Motor neuron (in vitro differentiated cells): ENCODE data around the gene COL23A1. TPM values are rescaled to one million over a fixed set of nuclear protein-coding genes. Genes with fewer than 3 reads are reported as not detected.
A peak's percentile ranks its signal among the peaks of the same experiment; 100 is the strongest.

ENCODE experiments used
- ATAC-seq, 8 experiments: fragments of 200-7000 bp; cut with Tn5 transposase; replicated peaks in 6 of 8; 2 replicates each; pipeline ENCODE4 v1.8.0; 2021; ENCODE audit warnings: mild to moderate bottlenecking in 8 of 8, moderate library complexity in 8 of 8
- H3K27ac ChIP-seq, 2 donors: fragments of 250-450 bp; sonication (Bioruptor Pico); 2 replicates each; pipeline ENCODE4 v1.9.0; 2021; ENCODE audit warnings: antibody characterized with exemption in 2 of 2, mild to moderate bottlenecking in 2 of 2, moderate library complexity in 1 of 2
- H3K4me1 ChIP-seq, 2 donors: fragments of 250-450 bp; sonication (Bioruptor Pico); replicated peaks in 1 of 2; 2 replicates each; pipeline ENCODE4 v1.6.1; 2021; ENCODE audit warnings: antibody characterized with exemption in 2 of 2, mild to moderate bottlenecking in 2 of 2, moderate library complexity in 1 of 2
- H3K4me3 ChIP-seq, 5 donors: fragments of 250-450 bp; sonication (Bioruptor Pico); 2 replicates each; pipeline ENCODE4 v1.9.0; 2021; ENCODE audit warnings: antibody characterized with exemption in 5 of 5, mild to moderate bottlenecking in 5 of 5, moderate library complexity in 4 of 5
- WGBS, 10 experiments: fragments of 450-650 bp; shearing (Covaris generic); methylation state at CpG; one replicate each; pipeline ENCODE4 v1.0.0; 2022; 5-methylcytosine and 5-hydroxymethylcytosine counted together
- in situ Hi-C, 9 experiments: fragments of 400-800 bp; cut with MboI; loops; one replicate each; pipeline ENCODE4 v1.15.0; 2021; ENCODE audit warnings: low sequenced_read_pairs in 9 of 9, low pct_unique_long_range_greater_than_20kb in 2 of 9; ENCODE audit not compliant: unreplicated experiment in 9 of 9
- total RNA-seq, 8 experiments: library from RNA; unstranded; fragments of 300-600 nt; gene quantifications; 2 replicates each; pipeline versions ENCODE4 v1.2.3 to v1.2.4, GENCODE V29; 2022

The COL23A1 gene
- total RNA-seq, 8 experiments from 2014 or later, result 0.10 to 10.8 (median 0.20) TPM

DNA sequence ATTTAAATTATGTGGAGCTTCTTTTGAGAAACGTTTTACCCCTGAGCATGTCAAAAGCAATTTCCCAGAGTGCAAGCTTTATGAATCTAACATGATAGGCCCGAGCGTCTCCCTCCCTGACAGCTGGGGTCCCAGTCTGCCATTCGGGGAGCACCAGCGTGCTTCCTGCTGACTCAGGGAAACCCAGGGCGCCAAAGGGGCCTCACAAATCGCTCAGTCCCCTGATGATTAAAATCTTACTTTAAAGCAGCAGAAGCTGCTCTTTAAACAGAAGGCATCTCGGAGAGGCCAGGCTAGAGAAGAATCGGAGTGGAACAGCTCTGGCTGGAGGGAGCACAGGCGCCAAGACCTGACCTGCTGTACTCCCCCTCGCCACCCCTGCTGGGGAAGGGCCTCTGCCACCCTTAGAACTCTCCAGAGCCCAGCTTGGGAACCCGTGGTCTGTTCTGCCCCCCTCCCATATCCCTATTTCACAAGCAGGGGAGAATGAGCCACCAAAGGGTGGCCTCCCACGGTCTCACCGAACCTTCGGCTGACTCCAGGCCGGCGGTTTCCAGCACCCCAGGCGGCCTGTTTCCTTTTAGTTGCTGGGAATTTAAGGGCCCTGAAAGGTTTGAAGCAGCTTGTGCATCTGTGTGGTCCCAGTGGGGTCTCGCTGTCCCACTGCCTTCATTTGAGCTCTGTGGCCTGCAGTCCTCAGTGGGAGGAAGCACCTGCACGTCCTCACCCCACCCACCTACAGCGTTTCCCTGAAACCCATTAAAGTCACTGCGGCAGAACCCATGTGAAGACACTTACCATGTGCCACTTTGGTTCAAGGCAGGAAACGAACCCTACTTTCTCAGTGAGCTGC lies 147.6 kb downstream of the COL23A1 start:
- 43 to 92% (median 64%) methylated on average over 1 to 13 of the region's 23 CpGs; no CpG with 5 or more reads in 1 of the 10 experiments for WGBS, 10 experiments
- ATAC-seq, result peak in 5 of 8 experiments; percentile 31 to 84 (median 79)
- H3K4me1 ChIP-seq, result peaks cover 6 to 21% of the 10 kb centered on the region in 2 donors
- in situ Hi-C loops, result no loop called here
- peak overlapping the region; percentile 12 to 43 for H3K27ac ChIP-seq
- H3K4me3 ChIP-seq, result no peak overlapping the region

DNA sequence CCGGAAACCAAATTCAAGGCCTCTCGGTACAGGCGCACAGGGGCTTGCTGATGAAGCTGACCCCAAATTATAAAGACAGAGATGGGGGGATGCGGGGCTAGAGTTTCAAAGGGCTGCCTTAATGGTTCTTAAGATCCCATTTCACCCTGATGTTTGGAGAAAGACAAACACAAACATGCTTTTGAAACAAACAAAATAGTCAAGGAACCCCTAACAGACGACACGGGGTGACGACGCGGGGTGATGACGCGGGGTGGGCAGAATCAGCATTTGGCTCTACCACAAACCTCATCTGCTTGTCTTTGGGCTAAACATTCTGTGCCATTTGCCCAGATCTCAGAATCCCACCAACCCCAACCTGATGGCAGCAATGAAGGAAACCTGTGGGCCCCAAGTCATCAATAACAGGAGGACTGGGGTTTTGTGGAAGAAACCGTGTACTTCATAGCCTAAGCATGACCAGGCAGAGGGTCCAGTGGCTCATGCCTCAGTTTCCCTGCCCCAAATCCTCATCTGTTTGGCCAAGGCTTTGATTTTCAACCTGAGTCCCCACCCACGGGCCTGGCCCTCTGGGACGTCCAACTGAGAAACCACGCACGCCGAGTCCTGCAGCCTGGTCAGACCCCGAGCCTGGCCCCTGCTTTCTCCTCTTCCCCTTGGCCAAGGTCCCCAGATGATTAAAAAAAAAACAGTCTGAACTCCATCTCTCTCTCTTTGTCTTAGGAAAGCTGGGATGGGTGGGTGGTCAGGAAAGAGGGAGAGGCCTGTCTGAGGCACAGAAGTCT lies 148.5 kb downstream of the COL23A1 start:
- no peak overlapping the region for H3K4me3 ChIP-seq
- H3K4me1 ChIP-seq, result peaks cover 6 to 21% of the 10 kb centered on the region in 2 donors
- 73 to 100% (median 99%) methylated on average over 1 to 8 of the region's 18 CpGs for WGBS, 10 experiments
- H3K27ac ChIP-seq, result peak overlapping the region in 1 of 2 donors; percentile 12
- in situ Hi-C loops, result no loop called here
- peak in 3 of 8 experiments; percentile 4 to 18 (median 13) for ATAC-seq

DNA sequence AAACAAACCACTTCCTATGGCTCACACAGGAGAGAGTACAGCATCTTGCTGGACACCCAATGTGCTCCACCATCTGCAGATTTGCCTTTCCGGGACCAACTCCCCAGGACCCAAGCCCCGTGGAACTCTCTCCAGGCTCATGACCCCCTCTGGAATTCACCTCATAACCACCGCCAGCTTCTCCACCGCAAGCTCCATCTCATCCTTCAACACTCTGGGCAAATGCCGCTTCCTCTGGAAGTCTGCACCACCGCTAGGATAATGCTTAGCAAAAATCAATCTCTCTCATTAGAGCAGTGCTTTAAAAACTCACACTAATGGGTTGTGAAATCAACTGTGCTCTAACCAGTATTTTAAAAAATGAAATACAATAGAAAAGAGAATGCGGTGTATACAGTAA lies 150.0 kb downstream of the COL23A1 start:
- WGBS, 10 experiments, result 58 to 100% (median 92%) methylated on average over 1 to 7 of the region's 7 CpGs
- peak in 2 of 8 experiments; percentile 17 to 30 for ATAC-seq

DNA sequence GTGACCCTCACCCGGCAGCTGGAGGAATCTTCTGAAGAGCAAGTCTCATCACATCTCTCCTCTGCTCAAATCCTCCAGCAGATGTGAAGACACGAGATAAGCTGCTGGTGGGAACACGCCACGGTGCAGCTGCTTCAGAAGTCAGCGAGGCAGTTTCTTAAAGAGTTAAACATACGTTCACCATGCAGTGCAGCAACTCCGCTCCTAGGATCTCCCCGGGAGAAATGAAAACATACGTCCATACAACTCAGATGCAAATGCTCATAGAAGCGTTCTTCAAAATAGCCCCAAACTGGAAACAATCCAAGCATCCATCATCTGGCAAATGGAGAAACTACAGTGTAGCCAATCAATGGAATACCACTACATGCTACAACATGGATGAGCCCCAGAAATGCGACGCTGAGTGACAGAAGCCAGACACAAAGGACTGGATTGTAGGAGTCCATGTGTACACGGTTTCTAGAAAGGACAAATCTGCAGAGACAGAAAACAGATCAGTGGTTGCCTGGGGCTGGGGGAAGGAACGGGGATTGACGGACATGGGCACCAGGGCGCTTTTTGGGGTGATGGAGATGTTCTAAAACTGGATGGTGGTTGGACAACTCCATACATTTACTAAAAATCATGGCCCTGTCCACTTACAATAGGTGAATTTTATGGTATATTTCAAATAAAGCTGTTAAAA lies 150.6 kb downstream of the COL23A1 start:
- Histone ChIP-seq H3K4me1 (peaks cover 14 to 30% of the 10 kb centered on the region in 2 donors), H3K27ac (no peak overlapping the region), H3K4me3 (no peak overlapping the region)
- peak in 1 of 8 experiments; percentile 47 for ATAC-seq
- in situ Hi-C loops, result no loop called here
- WGBS, 10 experiments, result 17 to 100% (median 88%) methylated on average over 1 to 15 of the region's 16 CpGs; no CpG with 5 or more reads in 2 of the 10 experiments

More for the DNA sequence above, 150.0 kb downstream of the COL23A1 start:
- in situ Hi-C loops, result no loop called here
- Histone ChIP-seq H3K4me3 (no peak overlapping the region), H3K4me1 (peaks cover 9 to 25% of the 10 kb centered on the region in 2 donors), H3K27ac (no peak overlapping the region)

DNA sequence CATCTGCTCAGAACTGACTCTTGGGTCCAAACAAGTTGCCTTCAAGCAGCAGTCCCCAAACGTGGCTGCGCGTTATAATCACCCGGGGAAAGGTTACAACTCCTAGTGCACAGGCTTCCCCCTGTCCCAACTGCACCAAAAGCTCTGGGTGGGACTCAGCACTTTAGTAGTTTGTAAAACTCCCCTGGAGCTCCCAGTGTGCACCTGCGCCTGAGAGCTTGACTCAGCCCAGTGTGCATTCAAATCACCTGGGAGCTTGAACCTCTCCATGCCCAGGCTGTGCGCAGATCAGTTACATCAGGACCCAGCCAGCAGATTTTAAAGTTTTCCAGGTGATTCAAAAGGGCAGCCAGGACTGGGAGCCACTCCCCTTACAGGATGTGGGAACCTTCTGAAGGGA lies 151.4 kb downstream of the COL23A1 start:
- Histone ChIP-seq H3K27ac (no peak overlapping the region), H3K4me1 (peaks cover 16 to 38% of the 10 kb centered on the region in 2 donors), H3K4me3 (no peak overlapping the region)
- in situ Hi-C loops, result no loop called here
- WGBS, 10 experiments, result 40 to 100% (median 47%) methylated on average over 1 to 4 of the region's 6 CpGs; no CpG with 5 or more reads in 6 of the 10 experiments
- ATAC-seq, result peak in 1 of 8 experiments; percentile 22

DNA sequence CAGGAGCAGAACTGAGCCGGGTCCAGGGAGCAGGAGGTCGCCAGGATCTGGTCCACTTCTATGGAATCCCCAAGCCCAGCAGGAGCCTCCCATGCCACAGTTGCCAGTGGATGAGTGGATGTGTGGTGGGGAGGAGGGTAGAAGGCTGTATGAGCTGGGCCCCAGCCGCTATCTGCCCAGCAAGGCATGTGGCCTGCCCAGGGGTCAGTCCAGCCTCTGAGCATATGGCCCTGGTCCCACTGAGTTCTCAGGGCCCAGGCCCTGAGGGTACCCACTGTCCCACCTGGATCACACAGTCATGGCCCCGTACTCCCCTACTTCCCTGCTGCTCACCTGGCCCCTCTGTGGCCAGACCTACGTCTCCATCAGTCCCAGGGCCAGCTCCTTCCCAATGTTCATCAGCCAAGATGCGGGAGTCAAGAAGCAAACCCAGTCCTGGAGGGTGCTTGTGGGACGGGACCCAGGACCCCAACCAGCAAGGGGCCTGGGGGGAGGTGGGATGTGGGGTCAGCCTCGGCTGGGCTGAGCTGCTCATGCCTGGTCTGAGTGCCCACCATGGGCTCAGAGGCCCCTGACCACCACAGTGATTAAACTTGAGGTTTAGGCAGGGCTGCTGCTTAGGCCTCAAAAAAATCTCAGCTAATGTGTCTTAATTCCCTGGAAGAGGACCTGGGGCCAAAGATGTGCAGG lies 152.7 kb downstream of the COL23A1 start:
- WGBS, 10 experiments, result 83% methylated on average over 2 of the region's 8 CpGs; no CpG with 5 or more reads in 9 of the 10 experiments
- in situ Hi-C loops, result no loop called here
- H3K27ac ChIP-seq, result no peak overlapping the region
- H3K4me1 ChIP-seq, result peaks cover 12 to 31% of the 10 kb centered on the region in 2 donors
- ATAC-seq, result no peak
- no peak overlapping the region for H3K4me3 ChIP-seq

DNA sequence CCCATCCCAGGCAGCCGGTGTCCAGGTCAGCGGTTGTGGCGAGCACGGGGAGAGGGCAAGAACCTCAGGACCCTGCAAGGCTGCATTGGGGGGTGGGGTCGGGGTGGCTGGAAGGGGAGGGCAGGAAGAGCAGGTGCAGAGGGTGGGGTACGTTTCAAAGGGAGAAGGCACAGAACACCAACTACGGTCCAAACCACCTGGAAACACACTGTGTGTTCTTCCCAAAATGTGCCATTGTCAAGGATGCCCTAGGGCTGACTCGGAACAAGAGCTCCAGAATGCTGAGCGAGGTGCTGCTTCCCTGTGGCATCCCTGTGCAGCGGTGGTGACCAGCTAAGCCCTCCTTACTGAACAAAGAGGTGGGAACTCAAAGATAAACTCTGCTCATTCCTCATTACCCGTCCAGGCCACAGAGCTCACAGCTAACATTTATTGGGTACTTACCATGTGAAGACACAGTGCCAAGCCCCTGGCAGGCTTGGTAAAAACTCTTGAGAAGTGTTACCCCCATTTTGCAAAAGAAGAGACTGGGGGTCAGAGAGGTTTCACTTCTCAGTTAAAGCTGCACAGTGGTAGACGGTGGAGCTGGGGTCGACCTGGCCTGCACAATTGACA lies 153.8 kb downstream of the COL23A1 start:
- Histone ChIP-seq H3K4me3 (no peak overlapping the region), H3K27ac (no peak overlapping the region), H3K4me1 (peaks cover 9 to 22% of the 10 kb centered on the region in 2 donors)
- 50 to 100% (median 75%) methylated on average over 1 to 2 of the region's 13 CpGs; no CpG with 5 or more reads in 4 of the 10 experiments for WGBS, 10 experiments
- in situ Hi-C loops, result no loop called here
- no peak for ATAC-seq

DNA sequence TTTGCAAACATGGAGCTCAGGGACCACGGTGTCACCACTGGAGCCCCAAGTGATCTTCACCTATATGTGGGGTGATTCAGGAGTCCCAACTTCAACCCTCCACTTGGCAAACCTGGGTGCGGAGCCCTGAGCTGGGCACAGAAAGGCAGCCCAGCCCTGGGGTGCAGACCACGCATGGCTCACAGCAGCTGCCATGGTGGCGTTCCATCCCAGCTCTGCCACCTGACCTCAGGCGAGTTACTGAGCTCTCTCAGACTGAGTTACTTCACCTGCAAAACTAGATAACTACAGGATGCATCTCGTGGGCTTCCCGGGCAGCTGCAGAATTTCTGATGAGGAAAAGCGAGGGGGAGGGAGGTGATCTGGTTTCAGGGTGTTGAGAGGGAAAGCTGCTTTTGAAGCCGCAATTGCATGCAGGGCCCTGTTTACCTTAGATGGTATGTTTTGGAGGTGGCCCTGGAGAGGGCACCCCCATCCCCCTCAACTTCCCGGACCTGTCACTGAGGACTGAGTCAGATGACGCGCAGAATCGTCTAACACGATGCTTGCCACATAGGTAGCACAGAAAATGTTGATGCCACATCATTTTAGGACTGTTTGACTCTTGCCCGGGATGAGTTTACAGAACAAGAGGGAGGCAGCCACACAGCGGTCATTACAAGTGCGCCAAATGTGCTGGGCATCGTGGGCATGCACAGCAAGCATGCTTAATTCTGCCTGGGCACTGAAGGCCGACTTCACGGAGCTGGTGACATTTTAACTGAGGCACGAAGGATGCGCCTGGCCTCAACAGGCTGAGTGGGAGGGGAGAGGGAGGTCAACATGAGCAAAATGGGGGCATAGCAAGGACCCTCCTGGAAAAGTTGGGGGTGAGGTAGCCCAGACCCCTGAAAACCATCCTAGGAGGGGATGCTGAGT lies 154.6 kb downstream of the COL23A1 start:
- no peak for ATAC-seq

DNA sequence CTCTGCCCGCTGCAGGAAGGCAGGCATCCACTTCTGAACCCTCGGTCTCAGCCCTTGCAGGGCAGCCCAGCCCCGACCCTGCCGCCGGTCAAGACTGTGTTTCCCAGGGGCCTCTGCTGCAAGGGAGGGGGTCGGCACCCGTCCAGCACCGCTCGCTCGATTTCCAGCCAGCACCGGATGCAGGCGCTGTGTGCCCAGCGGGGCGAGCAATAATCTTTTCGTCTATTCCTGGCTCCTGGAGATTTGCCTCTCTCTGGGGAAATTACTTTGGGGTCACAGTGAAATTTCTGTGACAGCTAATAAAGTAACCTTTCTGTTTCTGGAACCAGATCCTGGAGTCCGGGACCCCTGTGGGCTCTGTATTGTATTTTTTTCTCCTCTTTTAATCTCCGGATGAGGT lies 155.3 kb downstream of the COL23A1 start:
- no peak overlapping the region for H3K27ac ChIP-seq
- H3K4me1 ChIP-seq, result peaks cover 9 to 19% of the 10 kb centered on the region in 2 donors
- in situ Hi-C loops, result no loop called here
- no peak overlapping the region for H3K4me3 ChIP-seq
- peak in 5 of 8 experiments; percentile 77 to 99 (median 98) for ATAC-seq
- 0 to 80% (median 59%) methylated on average over 1 to 12 of the region's 17 CpGs; no CpG with 5 or more reads in 2 of the 10 experiments for WGBS, 10 experiments

More for the DNA sequence above, 154.6 kb downstream of the COL23A1 start:
- in situ Hi-C loops, result no loop called here
- H3K4me3 ChIP-seq, result no peak overlapping the region
- WGBS, 10 experiments, result 57 to 90% (median 78%) methylated on average over 3 to 13 of the region's 22 CpGs; no CpG with 5 or more reads in 4 of the 10 experiments
- H3K4me1 ChIP-seq, result peaks cover 9 to 22% of the 10 kb centered on the region in 2 donors
- peak overlapping the region in 1 of 2 donors; percentile 36 for H3K27ac ChIP-seq

DNA sequence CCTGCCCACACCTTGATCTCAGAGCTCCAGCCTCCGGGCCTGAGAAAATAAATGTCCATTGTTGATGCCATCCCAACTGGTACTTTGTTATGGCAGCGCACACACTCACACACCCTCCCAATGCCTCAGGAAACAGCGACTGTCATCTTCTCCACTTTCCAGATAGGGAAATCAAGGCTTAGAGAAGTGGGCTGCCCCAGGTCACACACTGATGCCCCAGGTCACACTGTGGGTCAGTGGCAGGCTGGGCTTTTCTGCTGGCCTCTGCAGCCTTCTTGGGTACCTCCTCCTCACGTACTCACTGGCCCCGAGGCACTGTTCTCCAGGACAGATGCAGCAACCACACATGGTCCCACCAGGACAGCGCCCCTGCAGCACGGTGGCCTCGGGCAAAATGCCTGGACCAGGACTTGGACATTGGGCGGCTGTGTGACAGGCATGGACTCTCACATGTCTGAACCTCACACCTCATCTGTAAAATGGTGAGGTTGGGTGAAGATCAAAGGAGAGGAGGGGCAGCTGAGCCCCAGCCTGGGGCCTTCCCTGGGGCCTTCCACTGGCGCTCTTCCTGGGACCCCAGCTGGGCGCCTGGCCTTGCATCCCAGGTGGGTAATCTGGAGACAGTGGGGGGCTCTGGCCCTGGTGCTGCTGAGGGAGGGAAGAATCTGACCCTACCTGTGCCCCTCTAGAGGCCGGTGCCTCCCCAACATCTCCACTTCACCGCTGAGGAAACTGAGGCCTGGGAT lies 156.0 kb downstream of the COL23A1 start:
- H3K4me3 ChIP-seq, result no peak overlapping the region
- in situ Hi-C loops, result no loop called here
- ATAC-seq, result peak in 2 of 8 experiments; percentile 2 to 11
- 18 to 100% (median 83%) methylated on average over 1 to 5 of the region's 13 CpGs; no CpG with 5 or more reads in 3 of the 10 experiments for WGBS, 10 experiments
- H3K4me1 ChIP-seq, result peaks cover 11 to 17% of the 10 kb centered on the region in 2 donors
- H3K27ac ChIP-seq, result no peak overlapping the region
